Kidney tubule cell (primary cell): ENCODE measurements around the gene NTM.
A peak's percentile ranks its signal among the peaks of the same experiment; 100 is the strongest.

Experiments used
- DNase-seq: peaks from one replicate; pipeline ENCODE4 v3.0.0-alpha.2; 2018; ENCODE audit warnings: low spot score

Gene NTM

GRCh38 chr11:132114743-132115142 lies 744.3 kb downstream of the NTM start:
- no peak for DNase-seq

GRCh38 chr11:132115454-132115853 lies 745.0 kb downstream of the NTM start:
- peak; percentile 42 for DNase-seq

- no peak for DNase-seq
Measured at GRCh38 chr11:132116516-132116915, 746.1 kb downstream of the NTM start.

GRCh38 chr11:132118661-132119060 lies 748.2 kb downstream of the NTM start:
- no peak for DNase-seq

- no peak for DNase-seq
Measured at GRCh38 chr11:132119573-132119972, 749.2 kb downstream of the NTM start.

- DNase-seq: no peak
Measured at GRCh38 chr11:132122735-132123134, 752.3 kb downstream of the NTM start.

DNA sequence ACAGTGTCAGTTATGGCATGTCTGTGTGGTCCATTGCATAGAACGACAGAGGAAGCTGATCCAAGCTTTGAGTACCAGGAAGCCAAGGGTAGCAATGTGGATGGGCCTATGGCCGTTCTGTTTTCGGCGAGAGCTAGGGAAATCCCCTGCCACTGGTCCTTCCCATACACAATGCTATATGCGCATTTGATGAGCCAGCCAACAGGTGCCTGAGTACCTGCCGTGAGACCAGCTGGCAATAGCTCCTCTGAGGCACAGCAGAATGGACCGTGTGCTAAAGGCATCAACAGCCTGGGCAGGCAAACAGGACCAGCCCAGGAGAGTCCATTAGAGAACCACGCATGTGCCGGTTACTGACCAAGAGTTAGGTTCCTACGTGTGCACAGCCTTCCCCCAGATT lies 753.0 kb downstream of the NTM start:
- no peak for DNase-seq

DNA sequence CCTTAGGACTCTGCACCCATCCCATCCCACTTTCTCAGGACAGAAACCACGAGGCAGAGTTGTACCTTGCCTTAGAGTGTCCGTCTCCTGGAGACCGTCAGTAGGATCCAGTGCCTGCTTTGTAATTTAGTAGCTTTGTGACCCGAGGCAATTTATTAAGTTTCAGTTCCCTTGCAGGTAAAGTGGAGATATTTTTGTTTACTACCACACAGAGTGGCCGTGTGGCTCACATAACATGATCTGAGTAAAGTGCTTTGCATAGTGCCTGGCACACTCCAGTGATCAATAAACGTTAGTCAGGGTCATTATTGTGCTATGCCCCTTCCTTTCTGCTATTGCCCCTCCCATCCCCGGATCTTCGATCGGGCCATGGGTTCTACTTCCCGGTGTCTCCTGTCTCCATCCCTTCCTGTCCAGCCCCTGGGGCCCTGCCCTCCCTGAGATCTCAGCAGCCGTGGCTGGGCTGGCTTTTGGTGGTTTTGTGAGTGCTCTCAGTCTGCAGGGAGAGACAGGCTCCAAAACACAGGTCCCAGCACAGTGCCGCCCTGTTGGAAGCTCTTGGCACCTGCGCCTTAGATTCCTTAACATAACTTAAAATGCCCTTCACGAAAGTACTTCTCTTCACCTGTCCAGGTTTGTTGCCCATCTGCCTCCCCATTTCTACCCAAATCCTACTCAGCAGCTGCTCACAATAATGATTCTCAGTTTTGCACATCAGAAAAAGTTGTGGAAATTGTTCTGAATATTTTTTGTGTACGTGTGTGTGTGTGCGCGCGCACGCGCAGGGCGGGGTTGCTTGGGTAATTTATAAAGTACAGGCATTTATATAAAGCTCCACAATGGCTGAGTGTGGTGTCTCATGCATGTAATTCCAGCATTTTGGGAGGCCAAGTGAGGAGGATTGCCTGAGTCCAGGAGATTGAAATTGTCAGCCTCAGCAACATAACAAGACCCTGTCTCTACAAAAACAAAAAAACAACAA lies 753.7 kb downstream of the NTM start:
- peak; percentile 39 for DNase-seq

GRCh38 chr11:132125988-132126871 lies 755.8 kb downstream of the NTM start:
- DNase-seq: peak; percentile 38

- peak; percentile 62 for DNase-seq
Measured at GRCh38 chr11:132126973-132127899, 756.8 kb downstream of the NTM start.

DNA sequence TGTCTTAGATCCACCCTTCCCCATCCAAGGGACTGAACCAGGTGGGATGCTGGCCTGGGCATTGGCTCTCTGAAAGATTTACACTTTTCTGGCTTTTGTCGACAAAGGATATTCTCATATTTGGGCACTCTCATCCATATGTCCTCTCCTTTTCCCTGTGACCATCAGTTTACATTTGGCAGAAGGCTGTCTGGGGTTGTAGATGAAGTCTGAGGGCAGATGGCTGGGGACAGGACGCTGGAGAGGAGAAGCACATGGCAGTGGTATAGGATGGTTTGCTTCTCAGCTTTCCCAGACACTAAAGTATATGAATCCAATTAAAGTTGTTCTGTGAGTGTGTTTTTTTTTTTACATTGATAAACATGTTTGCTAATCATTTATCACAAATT lies 757.5 kb downstream of the NTM start:
- DNase-seq: no peak

DNA sequence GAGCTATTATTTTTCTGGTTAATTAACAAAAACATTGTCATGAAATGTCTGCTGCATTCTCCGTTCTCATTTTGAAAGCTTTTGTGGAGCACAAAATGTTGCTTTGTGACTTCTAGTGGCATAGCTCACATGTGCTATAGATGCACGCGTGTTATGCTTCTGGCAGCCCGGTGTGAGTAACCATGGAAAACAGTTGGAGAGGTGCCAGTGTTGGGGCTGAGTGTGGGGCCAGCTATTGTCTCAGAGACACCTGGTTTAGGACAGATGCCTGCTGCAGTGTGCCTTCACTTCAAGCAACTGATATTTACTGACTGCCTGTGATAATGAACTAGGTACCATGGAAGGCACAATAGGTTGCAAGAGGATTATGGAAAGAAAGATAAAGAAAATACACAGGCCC lies 760.6 kb downstream of the NTM start:
- no peak for DNase-seq

GRCh38 chr11:132131961-132132360 lies 761.5 kb downstream of the NTM start:
- no peak for DNase-seq

- no peak for DNase-seq
Measured at GRCh38 chr11:132134322-132134721, 763.9 kb downstream of the NTM start.

DNA sequence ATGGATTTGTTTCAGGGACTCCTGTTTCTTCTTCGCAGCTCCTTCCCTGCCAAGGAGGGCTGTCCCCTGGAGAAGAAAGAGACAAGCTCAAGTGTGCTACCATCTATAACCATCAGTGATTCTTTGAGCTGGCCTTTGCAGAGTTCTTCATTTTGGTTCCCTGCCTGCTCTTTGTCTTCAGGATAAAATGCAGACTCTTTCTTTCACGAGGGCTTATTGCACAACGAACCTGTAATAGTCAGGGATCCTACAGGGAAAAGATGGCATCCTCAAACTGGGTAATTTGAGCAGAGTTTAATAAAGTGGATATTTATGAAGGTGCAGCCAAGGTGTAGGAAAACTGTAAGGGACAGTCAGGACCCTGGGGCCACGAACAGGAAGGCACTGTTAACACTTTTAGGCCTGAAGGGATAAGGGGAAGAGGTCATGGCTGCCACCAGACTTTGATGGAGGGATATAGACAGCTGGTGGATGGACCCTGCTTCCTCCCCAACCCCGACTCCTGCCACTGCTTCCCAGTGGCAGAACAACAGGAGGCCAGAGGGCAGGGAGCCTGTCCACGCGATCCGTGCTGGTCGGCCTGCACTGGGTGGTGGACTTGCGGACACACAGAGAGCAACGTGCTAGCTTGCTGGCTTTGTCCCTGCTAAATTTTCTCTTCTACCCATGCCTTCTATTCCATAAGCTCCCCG lies 767.0 kb downstream of the NTM start:
- DNase-seq: no peak

DNA sequence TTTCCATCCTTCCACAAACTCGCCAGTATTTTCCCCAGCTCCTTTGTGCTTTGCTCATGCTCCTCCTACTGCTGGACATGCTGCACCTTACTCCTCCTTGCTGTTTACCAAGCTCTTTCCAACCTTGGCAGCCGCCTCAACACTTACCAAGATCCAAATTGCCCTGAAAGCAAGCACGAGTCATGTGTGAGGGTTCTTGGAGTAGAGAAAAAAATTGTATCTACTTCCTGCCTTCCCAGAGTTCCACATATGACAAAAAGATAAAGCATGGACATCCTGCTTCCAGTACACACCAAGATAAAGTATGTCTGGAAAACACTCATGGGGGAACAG lies 767.5 kb downstream of the NTM start:
- DNase-seq: peak; percentile 42

DNA sequence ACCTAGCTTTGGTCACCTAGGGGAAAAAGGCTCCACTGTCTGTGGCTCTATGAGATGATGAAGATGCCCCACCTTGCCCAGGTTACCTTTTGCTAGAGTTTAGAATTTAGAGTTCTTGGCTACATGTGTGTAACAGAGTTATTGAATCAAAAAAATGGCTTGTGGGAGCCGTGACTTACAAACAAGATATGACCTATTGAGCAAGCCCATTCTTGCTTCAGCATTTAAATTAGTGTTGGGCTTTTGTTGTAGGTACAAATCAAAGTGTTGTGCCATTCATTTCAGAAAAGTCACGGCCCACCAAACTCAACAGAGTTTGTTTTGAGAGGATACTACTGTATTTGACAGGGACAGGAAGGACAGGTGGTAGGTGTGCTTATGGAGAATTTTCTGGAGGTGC lies 768.8 kb downstream of the NTM start:
- DNase-seq: no peak

DNA sequence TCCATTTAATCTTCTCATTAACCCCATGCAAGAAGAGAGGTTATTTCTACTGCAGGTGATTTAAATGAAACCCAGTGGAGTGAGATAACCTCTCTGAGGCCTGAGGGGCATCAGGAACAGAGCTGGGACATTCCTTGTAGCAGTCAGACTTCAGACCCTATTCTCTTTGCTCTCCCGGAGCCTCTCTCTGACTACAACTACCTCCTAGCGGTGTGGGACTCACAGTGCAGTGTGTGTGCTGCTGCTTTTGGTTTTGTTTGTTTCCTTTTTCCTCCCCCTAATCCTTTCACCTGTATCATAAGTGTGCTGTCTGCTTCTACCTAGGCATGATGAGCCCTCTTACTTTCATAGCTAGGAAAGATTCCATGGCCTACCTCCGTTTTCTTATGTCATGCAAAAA lies 769.6 kb downstream of the NTM start:
- no peak for DNase-seq

- peak; percentile 50 for DNase-seq
Measured at GRCh38 chr11:132142121-132142520, 771.7 kb downstream of the NTM start.

DNA sequence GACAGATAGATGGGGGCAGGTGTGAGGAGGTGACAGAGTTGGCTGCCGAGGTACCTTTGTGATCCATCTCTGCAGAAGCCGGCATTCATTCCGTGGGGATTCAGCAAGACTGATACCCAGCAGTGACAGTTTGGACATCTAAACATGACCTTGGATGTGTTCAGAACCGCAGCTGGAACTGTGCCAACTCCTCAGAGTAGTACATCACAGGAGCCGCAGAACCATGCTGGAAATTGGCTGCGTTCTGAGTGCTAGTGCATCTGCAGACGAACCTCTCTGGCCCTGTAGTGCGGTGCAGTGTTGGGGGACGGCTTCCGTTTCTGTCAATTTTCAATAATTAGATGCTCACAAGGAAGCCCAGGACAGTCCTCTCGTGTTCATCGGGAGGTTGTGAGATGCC lies 772.1 kb downstream of the NTM start:
- DNase-seq: no peak

GRCh38 chr11:132147464-132147863 lies 777.0 kb downstream of the NTM start:
- no peak for DNase-seq
